HL-60 (cell line): ENCODE results near the gene HPS4.

ENCODE experiments used
- CTCF ChIP-seq: IDR thresholded peaks from one replicate; pipeline ENCODE4 v1.5.1; 2011; ENCODE audit warnings: low read length, control low read depth, inconsistent platforms; ENCODE audit not compliant: insufficient read depth
- POLR2AphosphoS5 ChIP-seq: IDR thresholded peaks from 2 replicates; pipeline ENCODE4 v1.6.1; 2012; ENCODE audit warnings: low read depth

GRCh38 chr22:26479792-26480610 is 3.6 kb downstream of the HPS4 start:
- no peak for TF ChIP-seq CTCF
- 0 out of 2 replicates have a peak, but pooled peaks have one; percentile 4 for TF ChIP-seq POLR2AphosphoS5
